NCI-H2227 (cell line): ENCODE results near the gene ADORA2A.

Experiments used
- DNase-seq: peaks from one replicate; lab custom pipeline; 2025; ENCODE audit not compliant: unreplicated experiment; lab: John Stamatoyannopoulos, UW

ADORA2A gene

GRCh38 chr22:24402460-24403192 is 24.8 kb upstream of the ADORA2A start:
- DNase-seq, result no peak

GRCh38 chr22:24403346-24403745 is 24.1 kb upstream of the ADORA2A start:
- no peak for DNase-seq

GRCh38 chr22:24404561-24405275 is 22.7 kb upstream of the ADORA2A start:
- DNase-seq, result no peak

- no peak for DNase-seq
These were observed 21.6 kb upstream of the ADORA2A start for GRCh38 chr22:24405631-24406321.

GRCh38 chr22:24406322-24407277 is 20.8 kb upstream of the ADORA2A start:
- no peak for DNase-seq

- DNase-seq, result no peak
These were observed 20.1 kb upstream of the ADORA2A start for GRCh38 chr22:24407278-24407665.

- DNase-seq, result no peak
These were observed 19.5 kb upstream of the ADORA2A start for GRCh38 chr22:24407884-24408283.

GRCh38 chr22:24408630-24409029 is 18.8 kb upstream of the ADORA2A start:
- no peak for DNase-seq

GRCh38 chr22:24409707-24410106 is 17.7 kb upstream of the ADORA2A start:
- DNase-seq, result no peak

- no peak for DNase-seq
These were observed 17.1 kb upstream of the ADORA2A start for GRCh38 chr22:24410110-24410856.

- no peak for DNase-seq
These were observed 16.0 kb upstream of the ADORA2A start for GRCh38 chr22:24411256-24412004.

- DNase-seq, result no peak
These were observed 15.1 kb upstream of the ADORA2A start for GRCh38 chr22:24412274-24412673.

GRCh38 chr22:24413271-24413670 is 14.1 kb upstream of the ADORA2A start:
- no peak for DNase-seq

- no peak for DNase-seq
These were observed 13.5 kb upstream of the ADORA2A start for GRCh38 chr22:24413736-24414385.

GRCh38 chr22:24414523-24414922 is 12.9 kb upstream of the ADORA2A start:
- no peak for DNase-seq

- DNase-seq, result no peak
These were observed 12.1 kb upstream of the ADORA2A start for GRCh38 chr22:24414984-24415945.

- DNase-seq, result no peak
These were observed 11.3 kb upstream of the ADORA2A start for GRCh38 chr22:24416095-24416494.

GRCh38 chr22:24416611-24417010 is 10.8 kb upstream of the ADORA2A start:
- no peak for DNase-seq
